Spleen (tissue), 11 donors: Measurements from ENCODE around the gene EP400. TPM values are rescaled to one million over a fixed set of nuclear protein-coding genes. Genes with fewer than 3 reads are reported as not detected.
A peak's percentile ranks its signal among the peaks of the same experiment; 100 is the strongest.

Experiments
- DNase-seq: peaks from one replicate; pipeline ENCODE4 v3.0.0-alpha.2; 2020
- H3K27ac ChIP-seq, 8 donors: fragments of 200-600 bp; sonication (generic) in 7 of 8; 1 replicate in 4 of 8; 2 replicates in 4 of 8; pipeline versions ENCODE4 v1.5.0 to v1.8.0; 2016 to 2021; ENCODE audit warnings: inconsistent platforms in 4 of 8, mild to moderate bottlenecking in 4 of 8, moderate library complexity in 1 of 8
- H3K27me3 ChIP-seq, 7 donors: fragments of 200-600 bp; sonication (generic) in 6 of 7; replicated peaks in 1 of 7; 1 replicate in 4 of 7; 2 replicates in 3 of 7; pipeline versions ENCODE4 v1.5.0 to v1.8.0; 2016 to 2021; ENCODE audit warnings: inconsistent platforms in 3 of 7, mild to moderate bottlenecking in 1 of 7
- H3K36me3 ChIP-seq, 6 donors: fragments of 200-600 bp; sonication (generic) in 5 of 6; 1 replicate in 4 of 6; 2 replicates in 2 of 6; pipeline versions ENCODE4 v1.5.0 to v1.8.0; 2016 to 2021; ENCODE audit warnings: inconsistent platforms in 2 of 6
- H3K4me1 ChIP-seq, 6 donors: fragments of 200-600 bp; sonication (generic) in 5 of 6; 1 replicate in 3 of 6; 2 replicates in 3 of 6; pipeline versions ENCODE4 v1.5.0 to v1.8.0; 2016 to 2021; ENCODE audit warnings: inconsistent platforms in 3 of 6
- H3K4me3 ChIP-seq, 8 donors: fragments of 200-600 bp; sonication (generic) in 7 of 8; 1 replicate in 4 of 8; 2 replicates in 4 of 8; pipeline versions ENCODE4 v1.5.0 to v1.8.0; 2016 to 2021; ENCODE audit warnings: inconsistent platforms in 4 of 8, mild to moderate bottlenecking in 4 of 8, moderate library complexity in 2 of 8
- H3K9me3 ChIP-seq, 8 donors: fragments of 200-600 bp; sonication (generic) in 7 of 8; 1 replicate in 4 of 8; 2 replicates in 4 of 8; pipeline versions ENCODE4 v1.5.0 to v1.8.0; 2016 to 2021; ENCODE audit warnings: inconsistent platforms in 4 of 8
- CTCF ChIP-seq, 11 experiments: fragments of 200-600 bp in 7 of 11; fragments of 450-650 bp in 4 of 11; sonication (generic) in 4 of 11; IDR thresholded peaks in 8 of 11; conservative IDR thresholded peaks in 3 of 11; 1 replicate in 7 of 11; 2 replicates in 4 of 11; pipeline versions ENCODE4 v1.4.0 to v1.8.0; 2016 to 2021; ENCODE audit warnings: antibody characterized with exemption in 11 of 11, inconsistent platforms in 4 of 11, mild to moderate bottlenecking in 1 of 11
- POLR2A ChIP-seq, 3 donors: fragments of 450-650 bp; IDR thresholded peaks; one replicate each; pipeline ENCODE4 v1.5.1; 2017; ENCODE audit warnings: antibody characterized with exemption in 3 of 3, mild to moderate bottlenecking in 1 of 3
- POLR2AphosphoS5 ChIP-seq, 3 donors: sonication (generic); formaldehyde crosslinking; IDR thresholded peaks; one replicate each; pipeline ENCODE4 v1.5.1; 2017; ENCODE audit warnings: antibody characterized with exemption in 3 of 3
- WGBS, 5 donors: extraction: QIAGEN DNeasy Blood & Tissue Kit in 3 of 5; methylation state at CpG; one replicate each; pipeline versions ENCODE4 v1.1.5 to v1.1.7; 2013 to 2018; 5-methylcytosine and 5-hydroxymethylcytosine counted together
- intact Hi-C: fragments of 100-400 bp; cut with DNase I; formaldehyde crosslinking; loops from one replicate; pipeline ENCODE4 v1.15.0; 2023; ENCODE audit warnings: low total_unique reads
- polyA plus RNA-seq, 3 donors: library from polyadenylated mRNA; stranded (reverse); fragments of 200-250 nt; gene quantifications; one replicate each; pipeline ENCODE4 v1.2.1, GENCODE V29; 2013
- total RNA-seq, 7 donors: library from RNA; depleted of rRNA in 3 of 7; stranded (reverse); fragments of >200 nt in 3 of 7; fragmentation: NEBNext Ultra II Directional in 4 of 7; extraction: Animal tissue kit (Norgen Biotek cat#: 25700) in 4 of 7; gene quantifications; one replicate each; pipeline versions ENCODE4 v1.1.0 to v1.2.1, GENCODE V29; 2016 to 2021
- donor health status: healthy with polysubstance abuse.
- donor health status: DM: no; HTN: no; CAD: no; lungs with moderate emphysema.
- donor health status: DM: no; HTN: no; CAD: no.
- donor health status: Bipolar disorder and iron deficiency.
- donor health status: healthy.
- donor health status: DM: no; HTN: no; CAD: no.
- donor health status: DM: yes; HTN: yes; CAD: no.

Gene EP400
- total and polyA plus RNA-seq, 10 donors: 11.8 to 70.2 (median 45.6) TPM

GRCh38 chr12:131920902-131921840, 28.6 kb upstream of the EP400 start:
- H3K27ac ChIP-seq: peak overlapping the region in 1 of 8 donors; percentile 61
- TF ChIP-seq CTCF (IDR thresholded peaks at IDR 0.05 in 8 of 11, conservative IDR thresholded peaks at IDR 0.05 in 3 of 11) (no peak), POLR2A (IDR thresholded peaks at IDR 0.05) (no peak), POLR2AphosphoS5 (IDR thresholded peaks at IDR 0.05) (peak; percentile 8 to 64 (median 30))
- intact Hi-C loops: no loop called here

GRCh38 chr12:131921866-131922769, 27.6 kb upstream of the EP400 start:
- peak overlapping the region in 3 of 8 donors; percentile 21 to 73 (median 61) for H3K27ac ChIP-seq
- DNase-seq: no peak

More at GRCh38 chr12:131920902-131921840, 28.6 kb upstream of the EP400 start:
- Histone ChIP-seq H3K36me3 (peaks cover 0 to 69% (median 49%) of the 10 kb centered on the region in 6 donors), H3K4me1 (peaks cover 10 to 35% (median 28%) of the 10 kb centered on the region in 6 donors), H3K9me3 (no peaks in the 10 kb centered on the region), H3K4me3 (no peak overlapping the region), H3K27me3 (no peaks in the 10 kb centered on the region)
- WGBS, 5 donors: 90 to 96% (median 94%) methylated on average over 9 to 35 of the region's 35 CpGs
- no peak for DNase-seq

GRCh38 chr12:131922772-131923171, 27.0 kb upstream of the EP400 start:
- H3K27ac ChIP-seq: peak overlapping the region in 4 of 8 donors; percentile 21 to 73 (median 60)
- 92 to 96% (median 92%) methylated on average over 13 of the region's 13 CpGs for WGBS, 5 donors
- H3K9me3 ChIP-seq: no peaks in the 10 kb centered on the region
- H3K4me1 ChIP-seq: peaks cover 10 to 42% (median 29%) of the 10 kb centered on the region in 6 donors
- TF ChIP-seq POLR2AphosphoS5 (IDR thresholded peaks at IDR 0.05) (no peak), CTCF (IDR thresholded peaks at IDR 0.05 in 8 of 11, conservative IDR thresholded peaks at IDR 0.05 in 3 of 11) (no peak), POLR2A (IDR thresholded peaks at IDR 0.05) (no peak)
- no peaks in the 10 kb centered on the region for H3K27me3 ChIP-seq
- no peak for DNase-seq
- peaks cover 0 to 53% (median 38%) of the 10 kb centered on the region in 6 donors for H3K36me3 ChIP-seq
- intact Hi-C loops: no loop called here
- no peak overlapping the region for H3K4me3 ChIP-seq

More at GRCh38 chr12:131921866-131922769, 27.6 kb upstream of the EP400 start:
- 82 to 90% (median 85%) methylated on average over 23 to 29 of the region's 29 CpGs for WGBS, 5 donors
- H3K27me3 ChIP-seq: no peaks in the 10 kb centered on the region
- no peaks in the 10 kb centered on the region for H3K9me3 ChIP-seq
- TF ChIP-seq POLR2A (IDR thresholded peaks at IDR 0.05) (no peak), POLR2AphosphoS5 (IDR thresholded peaks at IDR 0.05) (peak; percentile 46 to 74 (median 57))
- intact Hi-C loops: no loop called here
- H3K36me3 ChIP-seq: peaks cover 0 to 60% (median 43%) of the 10 kb centered on the region in 6 donors
- peaks cover 10 to 36% (median 28%) of the 10 kb centered on the region in 6 donors for H3K4me1 ChIP-seq
- H3K4me3 ChIP-seq: no peak overlapping the region

- intact Hi-C loops: no loop called here
- WGBS, 5 donors: 65 to 75% (median 69%) methylated on average over 11 of the region's 11 CpGs
- peak overlapping the region in 1 of 8 donors; percentile 25 for H3K4me3 ChIP-seq
- DNase-seq: no peak
- TF ChIP-seq POLR2A (IDR thresholded peaks at IDR 0.05) (no peak), POLR2AphosphoS5 (IDR thresholded peaks at IDR 0.05) (peak in 2 of 3 donors; percentile 46 to 54), CTCF (IDR thresholded peaks at IDR 0.05 in 8 of 11, conservative IDR thresholded peaks at IDR 0.05 in 3 of 11) (no peak)
- peaks cover 0 to 48% (median 33%) of the 10 kb centered on the region in 6 donors for H3K36me3 ChIP-seq
- H3K27me3 ChIP-seq: no peaks in the 10 kb centered on the region
- H3K9me3 ChIP-seq: no peaks in the 10 kb centered on the region
- peaks cover 10 to 47% (median 34%) of the 10 kb centered on the region in 6 donors for H3K4me1 ChIP-seq
- peak overlapping the region in 5 of 8 donors; percentile 46 to 73 (median 58) for H3K27ac ChIP-seq
These were observed 26.5 kb upstream of the EP400 start for GRCh38 chr12:131923260-131923659.
